ENCODE measurements around the gene SPDYE6. TPM values are rescaled to one million over a fixed set of nuclear protein-coding genes. Genes with fewer than 3 reads are reported as not detected.
"Not testable (repeated sequence)": the region's sequence is repeated elsewhere in the genome, so short reads cannot be mapped to it uniquely, and the experiment has no call there.

SPDYE6 gene
- total RNA-seq, 1 experiment from 2014 or later = not detected

- DNase-seq (ENCODE audit: extremely low read depth, low read depth) = no peak
These were observed 36.6 kb downstream of the SPDYE6 start for GRCh38 chr7:102319671-102320070.

- no peak for DNase-seq (ENCODE audit: extremely low read depth, low read depth)
These were observed 37.7 kb downstream of the SPDYE6 start for GRCh38 chr7:102318482-102318971.

- no peak for DNase-seq (ENCODE audit: extremely low read depth, low read depth)
These were observed 38.8 kb downstream of the SPDYE6 start for GRCh38 chr7:102317231-102318059.

GRCh38 chr7:102313997-102314780 lies 42.1 kb downstream of the SPDYE6 start:
- DNase-seq (ENCODE audit: extremely low read depth, low read depth) = no peak

- no peak for DNase-seq (ENCODE audit: extremely low read depth, low read depth)
These were observed 43.9 kb downstream of the SPDYE6 start for GRCh38 chr7:102312317-102312716.

GRCh38 chr7:102310414-102310815 lies 45.8 kb downstream of the SPDYE6 start:
- no peak for DNase-seq (ENCODE audit: extremely low read depth, low read depth)

- DNase-seq (ENCODE audit: extremely low read depth, low read depth) = no peak
These were observed 49.1 kb downstream of the SPDYE6 start for GRCh38 chr7:102306916-102307677.

GRCh38 chr7:102305414-102306268 lies 50.6 kb downstream of the SPDYE6 start:
- DNase-seq (ENCODE audit: extremely low read depth, low read depth) = no peak

GRCh38 chr7:102304668-102305067 lies 51.6 kb downstream of the SPDYE6 start:
- DNase-seq (ENCODE audit: extremely low read depth, low read depth) = no peak

- DNase-seq (ENCODE audit: extremely low read depth, low read depth) = no peak
These were observed 52.4 kb downstream of the SPDYE6 start for GRCh38 chr7:102303669-102304422.

GRCh38 chr7:102302025-102302424 lies 54.2 kb downstream of the SPDYE6 start:
- DNase-seq (ENCODE audit: extremely low read depth, low read depth) = no peak

- not testable (repeated sequence) for DNase-seq (ENCODE audit: extremely low read depth, low read depth)
These were observed 54.9 kb downstream of the SPDYE6 start for GRCh38 chr7:102301367-102301766.

GRCh38 chr7:102300643-102301221 lies 55.5 kb downstream of the SPDYE6 start:
- no peak for DNase-seq (ENCODE audit: extremely low read depth, low read depth)

GRCh38 chr7:102297487-102298218 lies 58.6 kb downstream of the SPDYE6 start:
- no peak for DNase-seq (ENCODE audit: extremely low read depth, low read depth)

- DNase-seq (ENCODE audit: extremely low read depth, low read depth) = no peak
These were observed 59.7 kb downstream of the SPDYE6 start for GRCh38 chr7:102296514-102296913.

- no peak for DNase-seq (ENCODE audit: extremely low read depth, low read depth)
These were observed 60.1 kb downstream of the SPDYE6 start for GRCh38 chr7:102296179-102296438.
